HCEC 1CT (cell line): ENCODE measurements around the gene SFSWAP.
"Not testable (repeated sequence)": the region's sequence is repeated elsewhere in the genome, so short reads cannot be mapped to it uniquely, and the experiment has no call there.

Experiments
- DNase-seq: peaks from one replicate; pipeline ENCODE4 v3.0.0-alpha.2; 2017

Gene SFSWAP

GRCh38 chr12:131737150-131737827 lies 26.4 kb downstream of the SFSWAP start:
- DNase-seq: peak; percentile 60

DNA sequence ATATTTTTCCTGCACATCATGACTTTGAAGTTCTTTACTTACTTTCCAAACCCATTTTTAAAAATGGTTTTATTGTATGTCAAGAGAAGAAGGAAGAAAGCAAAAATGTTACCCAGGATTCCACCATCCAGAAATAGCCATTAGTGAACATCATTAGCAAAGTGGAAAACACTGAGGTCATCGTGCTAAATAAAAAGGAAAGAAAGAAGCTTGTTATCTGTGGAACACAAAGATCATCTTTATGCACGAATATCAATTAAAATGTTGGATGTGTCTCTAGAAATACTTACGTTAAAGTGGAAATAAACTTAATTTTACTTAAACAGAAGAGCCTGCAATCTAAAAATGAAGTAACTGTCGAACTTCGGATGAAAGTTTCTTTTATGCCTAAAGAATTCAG lies 27.3 kb downstream of the SFSWAP start:
- DNase-seq: no peak

- no peak for DNase-seq
Observed at GRCh38 chr12:131740626-131741025, 29.7 kb downstream of the SFSWAP start.

DNA sequence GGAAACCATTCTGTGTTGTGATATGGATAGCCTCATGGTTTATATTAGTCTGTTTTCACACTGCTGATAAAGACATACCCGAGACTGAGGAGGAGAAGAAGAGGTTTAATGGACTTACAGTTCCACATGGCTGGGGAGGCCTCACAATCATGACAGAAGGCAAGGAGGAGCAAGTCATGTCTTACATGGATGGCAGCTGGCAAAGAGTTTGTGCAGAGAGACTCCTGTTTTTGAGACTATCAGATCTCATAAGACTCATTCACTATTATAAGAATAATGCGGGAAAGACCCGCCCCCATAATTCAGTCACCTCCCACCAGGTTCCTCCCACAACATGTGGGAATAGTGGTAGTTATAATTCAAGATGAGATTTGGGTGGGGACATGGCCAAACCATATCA lies 31.9 kb downstream of the SFSWAP start:
- DNase-seq: not testable (repeated sequence)

DNA sequence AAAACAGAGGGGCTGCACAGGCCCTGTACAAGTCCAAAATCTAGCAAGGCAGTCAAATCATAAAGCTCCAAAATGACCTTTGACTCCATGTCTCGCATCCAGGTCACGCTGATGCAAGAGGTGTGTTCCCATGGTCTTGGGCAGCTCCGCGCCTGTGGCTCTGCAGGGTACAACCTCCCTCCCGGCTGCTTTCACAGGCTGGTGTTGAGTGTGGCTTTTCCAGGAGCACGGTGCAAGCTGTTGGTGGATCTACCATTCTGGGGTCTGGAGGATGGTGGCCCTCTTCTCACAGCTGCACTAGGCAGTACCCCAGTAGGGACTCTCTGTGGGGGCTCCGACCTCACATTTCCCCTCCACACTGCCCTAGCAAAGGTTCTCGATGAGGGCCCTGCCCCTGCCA lies 32.5 kb downstream of the SFSWAP start:
- not testable (repeated sequence) for DNase-seq

- not testable (repeated sequence) for DNase-seq
Observed at GRCh38 chr12:131743880-131744279, 33.0 kb downstream of the SFSWAP start.

DNA sequence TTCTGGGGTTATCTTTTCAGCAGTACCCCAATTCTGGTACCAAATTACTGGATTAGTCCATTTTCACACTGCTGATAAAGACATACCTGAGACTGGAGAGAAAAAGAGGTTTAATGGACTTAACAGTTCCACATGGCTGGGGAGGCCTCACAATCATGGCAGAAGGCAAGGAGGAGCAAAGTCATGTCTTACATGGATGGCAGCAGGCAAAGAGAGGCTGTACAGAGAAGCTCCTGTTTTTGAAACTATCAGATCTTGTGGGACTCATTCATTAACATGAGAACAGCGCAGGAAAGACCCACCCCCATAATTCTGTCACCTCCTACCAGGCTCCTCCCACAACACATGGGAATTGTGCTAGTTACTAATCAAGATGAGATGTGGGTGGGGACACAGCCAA lies 33.8 kb downstream of the SFSWAP start:
- not testable (repeated sequence) for DNase-seq

DNA sequence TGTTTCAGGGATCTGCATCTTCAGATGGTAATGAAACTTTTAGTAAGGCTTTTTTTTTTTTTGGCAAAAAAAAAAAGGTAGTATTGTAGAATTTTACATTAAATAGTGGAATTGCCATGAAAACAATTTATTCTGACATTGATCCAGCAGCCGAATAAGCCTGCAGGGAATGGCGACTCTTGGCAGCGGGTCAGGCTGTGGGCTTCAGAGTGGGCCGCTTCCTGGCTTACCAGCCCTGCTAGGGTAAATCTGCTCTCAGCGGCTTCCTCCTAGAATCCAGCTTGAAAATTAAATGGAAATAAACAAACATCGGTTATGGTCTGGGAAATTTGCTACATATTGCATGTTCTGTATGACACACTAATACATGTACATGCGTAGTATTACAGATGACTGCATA lies 34.8 kb downstream of the SFSWAP start:
- DNase-seq: no peak

GRCh38 chr12:131747276-131748177 lies 36.6 kb downstream of the SFSWAP start:
- DNase-seq: peak; percentile 2

GRCh38 chr12:131749618-131750315 lies 38.9 kb downstream of the SFSWAP start:
- no peak for DNase-seq

GRCh38 chr12:131751335-131751734 lies 40.4 kb downstream of the SFSWAP start:
- no peak for DNase-seq

DNA sequence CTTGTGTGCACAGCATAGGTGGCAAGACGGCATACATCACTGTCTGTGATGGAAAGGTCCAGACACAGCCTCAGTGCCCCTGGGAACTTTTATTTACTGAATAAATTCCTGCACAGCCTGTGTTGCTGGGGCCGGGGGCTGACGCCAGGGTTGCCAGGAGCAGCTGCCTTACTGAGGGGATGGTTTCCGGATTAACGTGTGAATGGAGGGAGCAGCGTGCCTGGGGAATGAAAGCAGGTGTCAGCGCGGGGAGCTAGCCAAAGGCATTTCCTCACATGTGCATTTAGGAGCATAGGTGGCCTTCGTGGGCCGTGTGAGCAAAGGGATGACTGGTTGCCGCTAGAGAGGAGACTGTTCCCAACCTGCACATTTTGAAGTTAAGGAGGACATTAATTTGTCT lies 41.6 kb downstream of the SFSWAP start:
- DNase-seq: no peak

- DNase-seq: no peak
Observed at GRCh38 chr12:131753005-131753404, 42.1 kb downstream of the SFSWAP start.

DNA sequence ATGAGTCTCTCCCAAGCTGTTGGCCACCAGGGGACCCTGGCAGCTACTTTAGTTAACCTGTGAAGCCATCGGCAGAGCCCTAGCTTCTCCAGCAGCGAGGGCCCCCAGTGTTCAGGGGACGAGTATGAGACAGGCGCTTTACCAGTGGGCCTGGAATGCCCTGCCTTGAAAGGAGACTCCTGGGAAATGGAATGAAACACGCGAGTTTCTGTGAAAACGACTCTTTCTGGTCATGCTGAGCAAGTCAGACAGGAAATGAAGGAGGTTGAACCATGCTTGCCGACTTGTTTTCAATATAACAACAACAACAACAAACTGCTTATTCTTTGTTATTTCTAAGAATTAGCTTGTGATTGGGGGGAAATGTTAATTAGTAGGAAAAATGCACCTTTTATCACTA lies 42.9 kb downstream of the SFSWAP start:
- DNase-seq: no peak

DNA sequence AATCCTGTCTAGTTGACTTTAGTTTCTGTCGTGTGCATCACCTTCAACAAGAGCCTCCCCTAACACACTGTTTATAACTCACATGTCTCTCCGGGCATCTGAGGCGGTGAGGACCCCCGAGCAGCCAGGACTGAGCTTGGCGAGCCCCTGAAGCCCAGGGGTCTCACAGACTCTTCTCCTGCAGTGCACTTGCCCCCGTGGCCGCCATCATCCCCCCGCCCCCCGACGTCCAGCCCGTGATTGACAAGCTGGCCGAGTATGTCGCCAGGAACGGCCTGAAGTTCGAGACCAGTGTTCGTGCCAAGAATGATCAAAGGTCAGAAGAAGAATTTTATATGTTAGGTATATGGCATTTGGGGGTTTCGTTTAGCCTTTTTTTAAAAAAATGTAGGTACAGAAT lies 43.3 kb downstream of the SFSWAP start:
- DNase-seq: no peak

GRCh38 chr12:131755305-131756113 lies 44.6 kb downstream of the SFSWAP start:
- peak; percentile 34 for DNase-seq

DNA sequence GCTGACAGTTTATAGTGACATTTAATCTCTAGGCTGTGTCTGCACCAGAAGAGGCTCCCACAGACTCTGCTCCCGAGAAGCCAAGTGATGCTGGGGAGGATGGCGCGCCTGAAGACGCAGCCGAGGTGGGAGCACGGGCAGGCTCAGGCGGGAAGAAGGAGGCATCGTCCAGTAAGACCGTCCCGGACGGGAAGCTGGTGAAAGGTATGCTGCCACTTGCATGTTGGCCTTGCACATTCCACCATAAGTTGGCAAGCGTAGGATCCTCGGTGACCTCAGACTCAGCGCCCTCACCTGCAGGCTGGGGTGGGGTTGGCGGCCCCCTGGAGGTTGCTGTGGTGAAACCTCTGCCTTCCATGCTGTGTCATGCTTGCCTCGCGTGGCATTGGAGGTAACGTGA lies 45.6 kb downstream of the SFSWAP start:
- DNase-seq: no peak

DNA sequence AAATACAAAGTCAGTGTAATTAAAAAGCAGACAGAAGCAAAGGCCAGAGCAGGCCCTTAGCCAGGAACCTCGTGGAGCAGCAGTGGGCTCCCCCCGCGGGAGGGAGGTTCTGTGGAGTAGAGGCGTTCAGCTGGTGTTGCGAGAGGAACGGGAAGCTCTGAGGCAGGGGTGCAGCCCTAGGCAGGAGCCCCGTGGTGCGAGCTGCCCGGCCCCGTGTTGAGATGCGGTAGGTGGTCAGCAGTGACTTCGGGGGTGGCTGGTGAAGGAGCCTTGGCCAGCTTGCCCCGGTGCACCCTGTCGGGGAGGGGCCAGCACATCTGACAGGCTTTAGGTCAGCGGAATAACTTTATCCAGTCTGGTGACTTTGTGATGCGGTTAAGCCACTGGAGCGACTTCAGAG lies 46.2 kb downstream of the SFSWAP start:
- no peak for DNase-seq

- no peak for DNase-seq
Observed at GRCh38 chr12:131758016-131758739, 47.3 kb downstream of the SFSWAP start.

GRCh38 chr12:131759176-131759575 lies 48.3 kb downstream of the SFSWAP start:
- no peak for DNase-seq

DNA sequence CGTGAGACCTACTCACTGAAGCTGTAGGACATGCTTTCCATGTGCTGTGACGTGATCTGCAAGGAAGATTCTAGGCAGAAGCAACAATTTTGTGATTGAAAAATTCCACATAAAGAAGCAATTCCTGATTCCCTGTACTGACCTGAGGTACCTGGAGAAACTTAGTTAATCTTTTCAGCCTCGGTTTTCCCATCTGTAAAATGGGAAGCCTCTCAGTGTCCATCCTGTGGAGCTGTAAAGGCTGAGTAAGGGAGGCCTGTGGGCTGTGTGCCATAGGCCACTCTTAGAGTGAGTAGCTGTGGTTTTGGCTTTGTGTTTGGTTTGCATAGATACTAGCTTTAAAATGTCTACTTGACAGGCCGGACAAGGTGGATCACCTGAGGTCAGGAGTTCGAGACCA lies 50.7 kb downstream of the SFSWAP start:
- DNase-seq: no peak

DNA sequence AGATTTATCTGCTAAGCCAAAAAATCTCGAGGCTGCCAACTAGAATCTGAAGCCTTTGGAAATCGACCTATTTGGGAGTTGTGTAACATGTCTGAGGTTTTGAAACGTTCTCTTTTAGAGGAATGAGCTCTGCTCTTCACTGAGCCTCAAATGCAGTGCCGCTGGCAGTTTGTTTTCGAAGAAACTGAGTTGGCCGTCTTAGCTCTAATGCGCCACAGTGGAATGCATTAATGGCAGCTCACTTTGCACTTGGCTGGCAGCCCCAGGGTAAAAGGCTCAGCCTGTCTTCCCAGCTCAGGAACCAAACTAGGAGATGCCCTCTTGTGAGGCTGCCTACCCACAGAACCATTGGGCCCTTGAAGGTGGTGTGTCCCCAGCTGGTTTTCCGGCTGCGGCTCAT lies 53.8 kb downstream of the SFSWAP start:
- no peak for DNase-seq
